Measurements from ENCODE around the gene ARHGAP26. TPM values are rescaled to one million over a fixed set of nuclear protein-coding genes. Genes with fewer than 3 reads are reported as not detected.

ARHGAP26 gene
- total RNA-seq, 1 experiment from 2014 or later = 34.5 TPM

- TF ChIP-seq, protein P1, sequence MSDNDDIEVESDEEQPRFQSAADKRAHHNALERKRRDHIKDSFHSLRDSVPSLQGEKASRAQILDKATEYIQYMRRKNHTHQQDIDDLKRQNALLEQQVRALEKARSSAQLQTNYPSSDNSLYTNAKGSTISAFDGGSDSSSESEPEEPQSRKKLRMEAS (IDR thresholded peaks at IDR 0.05) = no peak
- TF ChIP-seq RAD21 (IDR thresholded peaks at IDR 0.05; ENCODE audit: low read depth) = no peak
- no peak for TF ChIP-seq POLR2A (IDR thresholded peaks at IDR 0.05; ENCODE audit: borderline replicate concordance, extremely low read depth, insufficient read depth, insufficient read length)
- no peak for TF ChIP-seq ZNF274 (IDR thresholded peaks at IDR 0.05; ENCODE audit: low read depth, low read length)
- TF ChIP-seq ZFX (IDR thresholded peaks at IDR 0.05) = no peak
- TF ChIP-seq EZH2phosphoT487 (IDR thresholded peaks at IDR 0.05; ENCODE audit: borderline replicate concordance) = no peak
- TF ChIP-seq POLR2AphosphoS5 (IDR thresholded peaks at IDR 0.05; ENCODE audit: low read depth, low read length) = no peak
Observed at GRCh38 chr5:142757564-142757963, 12.6 kb upstream of the ARHGAP26 start (continued).

DNA sequence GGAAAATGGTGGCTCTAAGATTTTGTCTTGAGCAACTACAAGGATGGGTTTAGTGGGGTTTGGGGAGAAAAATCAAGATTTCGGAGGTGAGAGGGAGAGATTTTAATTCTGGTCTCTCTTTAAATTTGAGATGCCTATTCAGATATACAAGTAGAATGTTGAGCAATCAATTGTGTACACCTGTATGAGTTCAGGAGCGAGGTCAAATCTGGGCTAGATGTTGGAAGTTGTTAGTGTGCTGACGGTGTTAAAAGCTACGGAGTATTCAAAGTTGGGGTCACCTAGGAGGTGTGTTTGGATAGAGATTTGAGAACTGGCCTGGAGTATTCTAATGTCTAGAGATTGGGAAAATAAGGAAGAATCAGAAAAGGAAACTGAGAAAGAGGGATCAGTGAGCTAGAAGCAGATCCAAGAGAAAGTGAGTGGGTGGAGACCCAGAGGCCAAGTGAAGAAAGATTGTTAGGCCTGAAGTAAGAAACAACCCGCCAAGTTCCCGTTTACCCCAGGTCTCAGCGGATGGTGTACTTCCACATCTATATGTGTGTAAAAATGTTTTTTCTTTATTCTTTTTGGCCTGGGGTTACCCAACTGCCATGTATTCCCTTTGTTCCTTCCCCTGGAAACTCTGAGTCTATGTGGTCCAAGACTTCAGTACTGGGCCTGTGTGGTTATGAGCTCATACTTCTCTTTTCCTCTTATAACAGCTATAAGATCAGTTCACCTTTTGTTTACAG lies 11.9 kb upstream of the ARHGAP26 start:
- CTCF ChIA-PET = no interaction called here
- no peak for ATAC-seq
- H4K20me1 ChIP-seq (ENCODE audit: insufficient read depth) = no peaks in the 10 kb centered on the region; the same call in 1 of the 2 replicates
- intact Hi-C loops (cut with micrococcal nuclease) = no loop called here
- H3K4me2 ChIP-seq (ENCODE audit: low read length) = no peak overlapping the region
- no peaks in the 10 kb centered on the region for H3K4me1 ChIP-seq (ENCODE audit: control insufficient read depth in 1 of 2, insufficient read depth in 2 of 2, low read length in 2 of 2)
- no peaks in the 10 kb centered on the region for H3K36me3 ChIP-seq (ENCODE audit: control insufficient read depth in 1 of 2, insufficient read depth in 2 of 2, low read length in 2 of 2)
- H3K9ac ChIP-seq (ENCODE audit: low read length) = no peak overlapping the region
- RAD21 ChIA-PET (ENCODE audit: low non-redundant PET in 1 of 2, low total read pairs in 2 of 2, uncharacterized antibody in 2 of 2, unreplicated experiment in 2 of 2) = no interaction called here
- no peaks in the 10 kb centered on the region for H3K79me2 ChIP-seq (ENCODE audit: insufficient read depth, low read length)
- H3K27ac ChIP-seq (ENCODE audit: low read depth, low read length) = no peak overlapping the region
- no peaks in the 10 kb centered on the region for H3K27me3 ChIP-seq (ENCODE audit: insufficient read depth, low read length)
- no peaks in the 10 kb centered on the region for H3K9me3 ChIP-seq (ENCODE audit: control insufficient read depth in 1 of 2, insufficient read depth in 1 of 2, low read depth in 1 of 2, low read length in 2 of 2)
- TF ChIP-seq EGR1 (IDR thresholded peaks at IDR 0.05; ENCODE audit: low read depth) = no peak
- no peak for TF ChIP-seq RAD21 (IDR thresholded peaks at IDR 0.05; ENCODE audit: low read depth)
- TF ChIP-seq, protein P2, sequence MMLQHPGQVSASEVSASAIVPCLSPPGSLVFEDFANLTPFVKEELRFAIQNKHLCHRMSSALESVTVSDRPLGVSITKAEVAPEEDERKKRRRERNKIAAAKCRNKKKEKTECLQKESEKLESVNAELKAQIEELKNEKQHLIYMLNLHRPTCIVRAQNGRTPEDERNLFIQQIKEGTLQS (IDR thresholded peaks at IDR 0.05) = no peak
- TF ChIP-seq FOSL1 (IDR thresholded peaks at IDR 0.05; ENCODE audit: low read depth) = no peak
- TF ChIP-seq YY1 (IDR thresholded peaks at IDR 0.05; ENCODE audit: extremely low read depth, insufficient replicate concordance, low read depth, low read length) = no peak
- TF ChIP-seq CBX3 (IDR thresholded peaks at IDR 0.05; ENCODE audit: low read depth) = no peak
- no peak for TF ChIP-seq CEBPB (IDR thresholded peaks at IDR 0.05; ENCODE audit: low read depth)
- no peak for TF ChIP-seq POLR2AphosphoS5 (IDR thresholded peaks at IDR 0.05; ENCODE audit: low read depth, low read length)
- no peak for TF ChIP-seq POLR2A (IDR thresholded peaks at IDR 0.05; ENCODE audit: borderline replicate concordance, extremely low read depth, insufficient read depth, insufficient read length)
- no peak for TF ChIP-seq SIN3A (IDR thresholded peaks at IDR 0.05; ENCODE audit: low read depth)
- DNase-seq (ENCODE audit: low read depth, low spot score) = no peak
- no peak overlapping the region for H3K4me3 ChIP-seq (replicated peaks in 1 of 2; ENCODE audit: low read depth in 1 of 2, low read length in 2 of 2)
- POLR2A ChIA-PET = no interaction called here
- H3K9me2 ChIP-seq (ENCODE audit: insufficient read depth) = no peaks in the 10 kb centered on the region
- no peak overlapping the region for H2AFZ ChIP-seq (ENCODE audit: low read depth, low read length, poor library complexity, severe bottlenecking)
- no TSS peak for BruUV-seq (replicated peaks)
